ENCODE measurements around the gene ANAPC7. TPM values are rescaled to one million over a fixed set of nuclear protein-coding genes. Genes with fewer than 3 reads are reported as not detected.

The ANAPC7 gene, protein sequence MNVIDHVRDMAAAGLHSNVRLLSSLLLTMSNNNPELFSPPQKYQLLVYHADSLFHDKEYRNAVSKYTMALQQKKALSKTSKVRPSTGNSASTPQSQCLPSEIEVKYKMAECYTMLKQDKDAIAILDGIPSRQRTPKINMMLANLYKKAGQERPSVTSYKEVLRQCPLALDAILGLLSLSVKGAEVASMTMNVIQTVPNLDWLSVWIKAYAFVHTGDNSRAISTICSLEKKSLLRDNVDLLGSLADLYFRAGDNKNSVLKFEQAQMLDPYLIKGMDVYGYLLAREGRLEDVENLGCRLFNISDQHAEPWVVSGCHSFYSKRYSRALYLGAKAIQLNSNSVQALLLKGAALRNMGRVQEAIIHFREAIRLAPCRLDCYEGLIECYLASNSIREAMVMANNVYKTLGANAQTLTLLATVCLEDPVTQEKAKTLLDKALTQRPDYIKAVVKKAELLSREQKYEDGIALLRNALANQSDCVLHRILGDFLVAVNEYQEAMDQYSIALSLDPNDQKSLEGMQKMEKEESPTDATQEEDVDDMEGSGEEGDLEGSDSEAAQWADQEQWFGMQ
- 72.1 and 75.9 TPM in 2 replicates for total RNA-seq

DNA sequence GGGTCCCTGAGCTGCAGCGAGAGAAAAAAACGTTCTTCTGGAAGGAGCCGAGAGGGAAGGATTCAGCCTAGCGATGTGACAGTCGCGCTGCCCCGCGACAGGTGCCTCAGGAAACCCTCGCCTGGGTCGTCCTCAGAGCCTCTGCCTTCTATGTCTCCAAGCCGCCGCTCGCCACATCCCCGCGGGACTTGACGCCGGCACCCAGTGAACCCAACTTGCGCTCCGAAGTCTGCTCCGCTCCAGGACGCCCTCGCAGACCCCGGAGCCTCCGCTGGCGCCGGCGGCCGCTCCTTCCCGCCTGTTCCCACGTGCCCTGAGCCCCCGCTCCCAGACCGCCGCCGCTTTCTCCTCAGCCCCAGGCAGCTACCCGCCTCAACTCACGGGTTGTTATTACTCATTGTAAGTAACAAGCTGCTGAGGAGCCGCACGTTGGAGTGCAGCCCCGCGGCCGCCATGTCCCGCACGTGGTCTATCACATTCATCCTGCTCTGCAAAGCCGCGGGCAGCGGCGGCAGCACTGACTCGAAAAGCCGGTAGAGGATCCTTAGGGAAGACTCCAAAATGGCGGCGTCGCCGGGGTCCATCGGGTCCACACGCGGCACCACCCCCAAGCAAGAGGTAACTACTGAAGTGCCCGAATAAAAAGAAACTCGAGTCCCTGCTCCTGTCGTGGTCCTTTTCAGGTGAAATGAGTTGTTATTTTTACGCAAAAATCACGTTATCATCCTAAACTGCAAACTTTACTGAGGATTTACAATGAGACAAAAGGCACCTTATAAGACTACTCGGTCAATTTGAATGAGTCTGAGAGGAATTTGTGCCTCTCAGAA, at the start of gene ANAPC7:
Gene ANAPC7, minus strand, starts transcription at position 563 of the 830 bp plus-strand sequence. Its CDS starts 81 bp downstream, at position 482.

DNA sequence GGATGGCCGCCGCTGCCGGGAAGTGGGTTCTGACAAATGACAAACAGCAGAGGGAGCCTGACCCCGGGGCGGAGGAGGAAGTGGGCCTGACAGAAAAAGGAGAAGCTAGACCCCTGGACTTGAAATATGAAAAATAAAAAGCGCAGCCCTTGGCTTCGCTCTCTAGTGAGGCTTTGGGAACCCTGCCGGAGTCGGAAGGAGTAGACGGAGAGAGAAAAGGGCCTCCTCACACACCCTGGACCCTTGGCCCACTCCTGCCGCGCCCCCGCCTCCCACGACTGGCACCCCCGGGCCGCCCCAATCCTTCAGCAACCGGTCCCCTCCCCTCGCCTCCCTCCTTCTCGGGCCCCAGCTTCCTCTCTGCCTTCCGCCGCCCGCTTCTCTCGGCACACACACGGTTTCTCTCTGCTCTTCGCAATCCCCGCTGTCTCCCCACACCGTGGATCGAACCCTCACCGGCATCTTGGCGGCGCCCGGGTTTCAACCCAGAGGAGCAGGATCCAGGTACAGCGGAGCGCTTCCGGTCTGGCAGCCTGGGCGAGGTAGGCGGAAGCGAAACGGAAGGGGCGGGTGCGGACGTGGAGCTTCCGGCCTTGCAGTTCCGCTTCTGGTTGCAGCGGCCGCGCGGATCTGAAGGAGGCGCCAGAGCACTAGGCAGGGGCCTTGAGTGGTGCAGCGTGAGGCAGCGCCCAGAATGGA, 46.4 kb upstream of the ANAPC7 start, which contains the start of gene ARPC3:
Gene ARPC3, minus strand, starts transcription at position 539 of the 699 bp plus-strand sequence. Its CDS starts 77 bp downstream, at position 462.

Small RNA genes lying within 50 kb of the gene (small RNA-seq; reads per million reads assigned to genes)
- gene RN7SL769P, result not detected

Other genes with a start within 250 kb of the ANAPC7 start
- gene ATP2A2, start 122.5 kb downstream of the ANAPC7 start, total RNA-seq, result 223 and 224 TPM in 2 replicates
- 461 and 652 TPM in 2 replicates for gene ARPC3, start 46.6 kb upstream of the ANAPC7 start, total RNA-seq
- 31.0 and 35.4 TPM in 2 replicates for gene GPN3, start 64.5 kb upstream of the ANAPC7 start, total RNA-seq
- gene FAM216A, start 65.1 kb upstream of the ANAPC7 start, total RNA-seq, result 16.5 and 20.2 TPM in 2 replicates
- 116 and 141 TPM in 2 replicates for gene VPS29, start 98.4 kb upstream of the ANAPC7 start, total RNA-seq
- 0.36 and 1.2 TPM in 2 replicates for gene RAD9B, start 98.6 kb upstream of the ANAPC7 start, total RNA-seq
- gene PPTC7, start 179.6 kb upstream of the ANAPC7 start, total RNA-seq, result 22.6 and 27.0 TPM in 2 replicates
- 13.7 and 18.7 TPM in 2 replicates for gene TCTN1, start 210.4 kb upstream of the ANAPC7 start, total RNA-seq

Data from thoracic aorta endothelial cell (primary cell).